Measurements from ENCODE around the gene POP4.

DNA sequence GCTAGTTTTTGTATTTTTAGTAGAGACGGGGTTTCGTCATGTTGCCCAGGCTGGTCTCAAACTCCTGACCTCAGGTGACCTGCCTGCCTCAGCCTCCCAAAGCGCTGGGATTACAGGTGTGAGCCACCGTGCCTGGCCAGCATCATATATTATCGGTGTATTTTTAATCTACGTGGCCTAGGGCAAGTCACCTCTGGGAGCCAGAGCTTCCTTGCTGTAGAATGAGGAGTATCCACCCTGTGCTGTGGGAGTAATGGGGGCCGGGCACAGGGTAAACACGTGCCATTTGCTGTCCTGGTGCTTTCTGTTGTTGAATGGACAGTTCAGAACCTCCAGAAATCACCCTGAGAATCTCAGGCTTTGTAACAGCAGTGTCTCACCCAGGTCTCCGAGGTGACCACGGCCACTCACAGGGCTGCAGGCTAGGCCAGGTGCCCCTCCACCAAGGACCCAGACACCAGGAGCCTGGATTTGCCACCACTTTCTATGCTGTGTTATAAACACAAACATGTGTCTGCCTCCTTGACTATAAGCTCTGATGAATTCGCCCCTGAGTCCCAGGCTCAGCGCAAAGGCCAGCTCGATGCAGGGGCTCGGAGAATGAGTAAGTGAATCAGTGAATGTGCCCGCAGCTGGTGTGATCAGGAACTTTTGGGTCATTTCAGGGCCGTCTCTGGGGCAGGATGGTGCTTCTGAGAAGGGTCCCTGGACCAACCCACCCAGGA, 22.7 kb downstream of the POP4 start:
- TF ChIP-seq, protein P1, sequence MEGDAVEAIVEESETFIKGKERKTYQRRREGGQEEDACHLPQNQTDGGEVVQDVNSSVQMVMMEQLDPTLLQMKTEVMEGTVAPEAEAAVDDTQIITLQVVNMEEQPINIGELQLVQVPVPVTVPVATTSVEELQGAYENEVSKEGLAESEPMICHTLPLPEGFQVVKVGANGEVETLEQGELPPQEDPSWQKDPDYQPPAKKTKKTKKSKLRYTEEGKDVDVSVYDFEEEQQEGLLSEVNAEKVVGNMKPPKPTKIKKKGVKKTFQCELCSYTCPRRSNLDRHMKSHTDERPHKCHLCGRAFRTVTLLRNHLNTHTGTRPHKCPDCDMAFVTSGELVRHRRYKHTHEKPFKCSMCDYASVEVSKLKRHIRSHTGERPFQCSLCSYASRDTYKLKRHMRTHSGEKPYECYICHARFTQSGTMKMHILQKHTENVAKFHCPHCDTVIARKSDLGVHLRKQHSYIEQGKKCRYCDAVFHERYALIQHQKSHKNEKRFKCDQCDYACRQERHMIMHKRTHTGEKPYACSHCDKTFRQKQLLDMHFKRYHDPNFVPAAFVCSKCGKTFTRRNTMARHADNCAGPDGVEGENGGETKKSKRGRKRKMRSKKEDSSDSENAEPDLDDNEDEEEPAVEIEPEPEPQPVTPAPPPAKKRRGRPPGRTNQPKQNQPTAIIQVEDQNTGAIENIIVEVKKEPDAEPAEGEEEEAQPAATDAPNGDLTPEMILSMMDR (IDR thresholded peaks at IDR 0.05) = no peak
- TF ChIP-seq POLR2AphosphoS5 (IDR thresholded peaks at IDR 0.05) = no peak

Measured in transverse colon (tissue), 4 donors.